ENCODE results near the gene PNLIPRP1. TPM values are rescaled to one million over a fixed set of nuclear protein-coding genes. Genes with fewer than 3 reads are reported as not detected.

Gene PNLIPRP1
- total and polyA plus RNA-seq, 2 donors = 0.02 TPM; not detected in 1

DNA sequence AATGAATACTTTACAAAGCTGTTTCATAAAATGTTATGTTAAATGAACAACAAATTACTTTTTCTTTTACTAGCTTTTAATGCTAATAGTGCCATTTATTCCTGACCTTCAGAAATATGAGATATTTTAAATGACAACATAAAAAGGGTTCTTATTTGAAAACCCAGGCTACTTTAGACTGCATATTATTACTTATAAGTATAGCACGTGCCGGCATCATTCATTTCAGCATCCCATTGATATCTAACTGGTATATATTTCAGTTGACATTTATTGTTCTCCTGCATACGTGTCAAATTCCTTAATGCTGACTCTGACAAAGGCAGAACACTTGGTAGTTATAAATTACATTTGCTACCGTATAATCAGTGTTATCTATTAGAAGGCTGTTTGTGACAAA lies 65.3 kb downstream of the PNLIPRP1 start:
- no peak for DNase-seq (ENCODE audit: low read depth in 6 of 9, low spot score in 9 of 9)
- Histone ChIP-seq H3K27me3 (ENCODE audit: control insufficient read depth in 2 of 2, insufficient read depth in 1 of 2, low read length in 1 of 2) (no peaks in the 10 kb centered on the region), H3K27ac (ENCODE audit: low read depth in 1 of 2, low read length in 1 of 2) (no peak overlapping the region), H3K4me1 (ENCODE audit: control insufficient read depth in 2 of 2, insufficient read depth in 2 of 2, low read length in 2 of 2) (no peaks in the 10 kb centered on the region), H3K36me3 (ENCODE audit: control insufficient read depth in 2 of 2, insufficient read depth in 2 of 2, low read length in 1 of 2) (no peaks in the 10 kb centered on the region), H3K4me3 (ENCODE audit: low read length in 2 of 2) (no peak overlapping the region), H3K9me3 (ENCODE audit: control insufficient read depth in 2 of 2, insufficient read depth in 1 of 2, low read length in 1 of 2) (no peaks in the 10 kb centered on the region)
- 91% methylated on average over 4 of the region's 4 CpGs for WGBS

GRCh38 chr10:116657863-116658551 lies 67.2 kb downstream of the PNLIPRP1 start:
- no peak for DNase-seq (ENCODE audit: low read depth in 6 of 9, low spot score in 9 of 9)
- H3K9me3 ChIP-seq (ENCODE audit: control insufficient read depth in 2 of 2, insufficient read depth in 1 of 2, low read length in 1 of 2) = no peaks in the 10 kb centered on the region
- H3K27ac ChIP-seq (ENCODE audit: low read depth in 1 of 2, low read length in 1 of 2) = no peak overlapping the region
- no peak overlapping the region for H3K4me3 ChIP-seq (ENCODE audit: low read length in 2 of 2)
- 93% methylated on average over 5 of the region's 5 CpGs for WGBS
- H3K4me1 ChIP-seq (ENCODE audit: control insufficient read depth in 2 of 2, insufficient read depth in 2 of 2, low read length in 2 of 2) = no peaks in the 10 kb centered on the region
- H3K36me3 ChIP-seq (ENCODE audit: control insufficient read depth in 2 of 2, insufficient read depth in 2 of 2, low read length in 1 of 2) = no peaks in the 10 kb centered on the region
- no peaks in the 10 kb centered on the region for H3K27me3 ChIP-seq (ENCODE audit: control insufficient read depth in 2 of 2, insufficient read depth in 1 of 2, low read length in 1 of 2)

Other genes starting within 250 kb of the PNLIPRP1 start
- gene PNLIPRP3, start 163.1 kb upstream of the PNLIPRP1 start, total RNA-seq = not detected
- 0.23 TPM for gene PNLIPRP3, start 163.1 kb upstream of the PNLIPRP1 start, polyA plus RNA-seq
- gene PNLIP, start 45.0 kb upstream of the PNLIPRP1 start, total RNA-seq = 0.09 TPM
- gene PNLIP, start 45.0 kb upstream of the PNLIPRP1 start, polyA plus RNA-seq = 0.18 TPM
- not detected for gene PNLIPRP2, start 30.0 kb downstream of the PNLIPRP1 start, total RNA-seq
- 0.25 TPM for gene PNLIPRP2, start 30.0 kb downstream of the PNLIPRP1 start, polyA plus RNA-seq
- gene HSPA12A, start 151.6 kb downstream of the PNLIPRP1 start, total RNA-seq = 1.7 TPM
- gene HSPA12A, start 151.6 kb downstream of the PNLIPRP1 start, polyA plus RNA-seq = 4.4 TPM

Data from thymus (tissue), 11 donors.